Measurements from ENCODE around the gene CKB.
"Not testable (repeated sequence)": the region's sequence is repeated elsewhere in the genome, so short reads cannot be mapped to it uniquely, and the experiment has no call there.

CKB gene

DNA sequence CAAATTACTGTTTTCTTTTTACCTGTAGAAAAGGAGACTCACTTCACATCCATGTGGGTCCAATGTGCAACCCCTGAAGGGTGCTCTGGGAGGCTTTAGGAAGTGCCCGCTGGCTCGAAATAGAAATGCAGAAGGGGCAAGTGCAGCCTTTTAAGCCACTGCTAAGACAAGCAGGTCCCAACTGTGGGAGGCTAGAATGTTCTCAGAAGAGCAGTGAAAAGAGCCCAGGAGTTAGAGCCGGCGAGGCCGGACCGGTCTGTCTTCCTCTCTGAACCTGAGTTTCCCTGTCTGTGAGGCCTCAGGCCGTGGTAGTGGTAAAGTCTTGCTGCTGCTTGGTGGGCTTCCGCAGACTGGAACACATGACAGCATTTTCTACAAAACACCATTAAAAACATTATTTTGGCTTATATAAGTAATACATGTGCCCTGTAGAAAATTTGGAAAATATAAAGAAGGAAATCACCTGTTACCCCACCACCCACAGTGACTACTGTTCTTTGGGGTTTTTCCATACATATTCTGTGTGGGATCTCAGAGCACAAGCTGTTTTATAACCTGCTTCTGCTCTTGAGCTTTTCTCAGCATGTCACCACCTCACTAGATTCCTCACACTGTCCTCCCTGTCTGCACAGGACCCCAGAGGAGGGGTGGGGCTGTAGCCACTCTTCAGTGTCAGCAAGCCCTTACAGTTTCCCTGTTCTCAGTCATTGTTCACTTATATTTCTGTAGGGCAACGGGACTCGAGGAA is 6.0 kb downstream of the CKB start:
- no peaks in the 10 kb centered on the region for H3K9me3 Mint-ChIP-seq
- ATAC-seq: no peak

DNA sequence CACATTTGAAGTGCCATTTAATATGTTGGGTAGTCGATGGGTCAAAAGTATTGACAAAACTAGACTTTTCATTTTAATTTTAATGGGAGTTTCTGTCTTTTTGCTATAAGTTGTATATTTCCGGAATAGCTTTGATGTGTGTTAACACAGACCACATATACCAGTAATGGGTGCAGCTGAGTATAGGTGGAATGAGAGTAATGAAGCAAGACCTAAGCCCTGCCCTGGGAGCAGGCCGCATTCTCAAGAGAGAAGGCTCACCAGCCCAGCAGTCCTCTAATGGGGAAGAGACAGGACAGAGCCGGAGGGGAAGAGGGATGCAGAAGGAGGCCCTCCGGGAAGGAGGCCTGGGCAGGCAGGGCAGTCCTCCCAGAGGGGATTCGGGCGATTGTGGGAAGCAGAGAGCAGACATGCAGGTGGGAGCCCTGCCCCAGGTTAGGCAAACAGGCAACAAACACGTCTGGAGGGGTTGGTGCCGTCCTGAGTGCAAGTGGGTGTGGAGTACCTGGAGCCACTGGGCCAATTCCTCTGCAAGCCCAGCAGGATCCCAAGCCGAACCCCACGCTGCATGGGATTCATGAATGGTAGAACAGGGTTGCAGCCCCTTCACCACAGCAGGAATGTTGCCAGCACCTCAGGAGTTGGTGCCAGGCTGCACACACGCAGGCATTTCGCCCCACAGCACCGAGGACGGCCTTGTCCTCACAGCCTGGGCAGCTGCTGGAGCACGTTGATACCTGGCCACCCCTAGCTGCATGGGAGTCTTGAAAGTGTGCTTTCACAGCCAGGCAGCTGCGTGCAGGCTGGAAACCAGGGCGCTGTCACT is 7.8 kb downstream of the CKB start:
- ATAC-seq: no peak
- peak overlapping the region in 1 of 2 donors; percentile 85 for H3K27ac Mint-ChIP-seq
- peaks cover 12% of the 10 kb centered on the region for H3K4me1 Mint-ChIP-seq

More for the DNA sequence above, 6.0 kb downstream of the CKB start:
- H3K4me1 Mint-ChIP-seq: peaks cover 20% of the 10 kb centered on the region
- DNase-seq: no peak
- peaks cover 10% of the 10 kb centered on the region for H3K27me3 Mint-ChIP-seq
- H3K27ac Mint-ChIP-seq: peak overlapping the region in 1 of 2 donors; percentile 68
- no peak overlapping the region for H3K4me3 Mint-ChIP-seq

DNA sequence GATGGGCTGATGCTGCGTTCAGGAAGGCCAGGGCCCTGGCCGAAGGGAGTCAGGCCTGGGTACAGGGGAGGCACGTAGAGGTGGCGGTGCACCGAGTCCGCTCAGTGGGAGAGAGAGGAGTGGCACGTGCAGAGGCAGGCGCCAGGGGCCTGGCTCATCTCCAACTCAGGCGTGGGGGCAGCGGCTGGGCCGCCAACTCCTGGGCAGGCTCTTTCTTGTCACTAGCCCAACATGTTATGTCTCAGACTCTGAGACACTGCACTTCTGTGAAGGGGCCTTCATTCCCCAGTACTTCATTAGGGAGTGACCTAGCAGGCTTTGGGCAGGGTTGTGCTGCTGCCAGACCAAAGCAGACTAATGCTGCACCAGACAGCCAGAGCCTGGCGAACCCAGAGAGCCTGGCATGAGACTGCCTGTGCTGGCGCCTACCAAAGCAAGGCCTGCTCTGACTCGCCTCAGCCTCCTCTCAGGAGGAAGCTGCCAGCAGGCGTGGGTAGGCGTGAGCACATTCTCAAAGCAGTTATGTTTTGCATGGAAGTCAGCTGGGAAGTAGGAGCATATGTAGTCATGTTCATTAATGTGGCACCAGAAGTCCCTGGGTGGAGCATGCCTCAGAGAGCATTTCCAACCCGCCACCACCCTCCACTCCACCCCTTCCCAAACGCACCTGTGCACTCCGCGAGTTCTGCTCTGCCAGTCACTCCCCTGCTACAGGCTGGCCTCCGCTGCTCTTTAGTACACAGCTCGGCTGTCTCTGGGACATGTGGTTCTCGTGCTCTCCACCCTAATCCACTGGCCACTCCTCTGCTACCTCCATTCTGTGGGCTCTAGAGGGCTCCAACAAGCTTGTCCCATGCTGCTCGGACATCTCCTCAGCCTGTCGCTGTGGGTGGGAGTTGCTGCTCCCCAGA is 9.7 kb downstream of the CKB start:
- DNase-seq (no peak), ATAC-seq (peak; percentile 37)
- Mint-ChIP-seq H3K4me3 (no peak overlapping the region), H3K27me3 (no peaks in the 10 kb centered on the region), H3K27ac (no peak overlapping the region), H3K9me3 (no peaks in the 10 kb centered on the region), H3K4me1 (no peaks in the 10 kb centered on the region)

More for the DNA sequence above, 7.8 kb downstream of the CKB start:
- no peak overlapping the region for H3K4me3 Mint-ChIP-seq
- H3K9me3 Mint-ChIP-seq: no peaks in the 10 kb centered on the region
- H3K27me3 Mint-ChIP-seq: peaks cover 6% of the 10 kb centered on the region
- DNase-seq: no peak

DNA sequence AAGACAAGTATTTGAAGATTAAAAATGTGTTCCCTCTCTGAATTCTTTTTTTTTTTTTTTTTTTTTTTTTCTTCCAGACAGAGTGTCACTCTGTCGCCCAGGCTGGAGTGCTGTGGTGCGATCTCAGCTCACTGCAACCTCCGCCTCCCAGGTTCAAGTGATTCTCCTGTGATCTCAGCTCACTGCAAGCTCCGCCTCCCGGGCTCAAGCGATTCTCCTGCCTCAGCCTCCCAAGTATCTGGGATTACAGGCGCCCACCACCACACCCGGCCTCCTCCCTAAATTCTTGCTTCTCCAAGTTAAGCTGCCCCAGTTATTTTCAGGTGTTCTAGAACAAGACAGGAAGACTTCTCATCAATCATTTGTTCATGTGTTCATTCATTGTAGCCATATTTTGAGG is 10.4 kb downstream of the CKB start:
- H3K27me3 Mint-ChIP-seq, ATAC-seq, H3K4me3 Mint-ChIP-seq, H3K9me3 Mint-ChIP-seq, DNase-seq, H3K4me1 Mint-ChIP-seq: not testable (repeated sequence)
- peak overlapping the region in 1 of 2 donors; percentile 57 for H3K27ac Mint-ChIP-seq

DNA sequence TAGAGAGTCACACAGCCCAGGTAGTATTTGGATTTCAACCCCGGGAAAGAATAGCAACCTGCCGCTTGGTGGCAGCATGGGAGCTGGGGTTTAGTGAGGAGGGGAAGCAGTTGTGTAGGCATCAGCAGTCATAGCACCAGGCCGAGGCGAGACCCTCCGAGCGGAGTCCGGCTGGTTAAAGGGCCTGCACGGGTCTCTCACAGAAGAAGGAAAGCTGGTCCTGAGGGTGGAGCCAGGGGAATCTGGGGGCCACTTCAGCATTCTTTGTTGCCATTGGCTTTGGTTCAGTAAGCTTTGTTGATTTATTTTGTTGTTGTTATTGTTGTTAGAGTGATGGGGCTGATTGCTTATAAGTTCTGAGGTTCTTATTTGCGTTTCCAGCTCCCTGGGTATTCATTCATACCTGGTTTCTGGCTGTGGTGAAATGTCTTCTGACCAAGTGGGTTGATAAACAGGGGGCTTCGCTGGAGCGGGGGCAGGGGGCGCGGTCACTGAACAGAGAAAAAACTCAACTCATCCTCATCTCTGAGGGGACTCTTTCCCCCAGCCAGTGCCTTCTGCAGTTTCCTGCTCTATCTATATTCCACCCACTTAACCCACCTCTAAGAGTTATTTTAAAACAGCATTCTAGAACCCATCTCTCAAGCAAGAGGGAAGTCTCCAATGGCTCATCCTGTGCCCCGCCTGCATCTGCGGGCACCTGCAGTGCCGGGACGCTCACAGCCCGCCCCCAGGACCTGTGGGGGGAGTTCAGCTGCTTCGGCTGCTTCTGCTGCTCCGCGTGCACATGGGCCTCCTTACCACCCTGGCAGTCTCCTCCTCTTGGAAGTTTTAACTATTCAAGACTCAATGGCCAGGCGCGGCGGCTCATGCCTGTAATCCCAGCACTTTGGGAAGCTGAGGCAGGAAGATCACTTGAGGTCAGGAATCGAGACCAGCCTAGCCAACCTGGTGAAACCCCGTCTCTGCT is 11.6 kb downstream of the CKB start:
- ATAC-seq (no peak), DNase-seq (no peak)
- H3K4me3 Mint-ChIP-seq: no peak overlapping the region
- no peaks in the 10 kb centered on the region for H3K4me1 Mint-ChIP-seq
- H3K27me3 Mint-ChIP-seq: no peaks in the 10 kb centered on the region
- peak overlapping the region in 1 of 2 donors; percentile 19 for H3K27ac Mint-ChIP-seq
- no peaks in the 10 kb centered on the region for H3K9me3 Mint-ChIP-seq

DNA sequence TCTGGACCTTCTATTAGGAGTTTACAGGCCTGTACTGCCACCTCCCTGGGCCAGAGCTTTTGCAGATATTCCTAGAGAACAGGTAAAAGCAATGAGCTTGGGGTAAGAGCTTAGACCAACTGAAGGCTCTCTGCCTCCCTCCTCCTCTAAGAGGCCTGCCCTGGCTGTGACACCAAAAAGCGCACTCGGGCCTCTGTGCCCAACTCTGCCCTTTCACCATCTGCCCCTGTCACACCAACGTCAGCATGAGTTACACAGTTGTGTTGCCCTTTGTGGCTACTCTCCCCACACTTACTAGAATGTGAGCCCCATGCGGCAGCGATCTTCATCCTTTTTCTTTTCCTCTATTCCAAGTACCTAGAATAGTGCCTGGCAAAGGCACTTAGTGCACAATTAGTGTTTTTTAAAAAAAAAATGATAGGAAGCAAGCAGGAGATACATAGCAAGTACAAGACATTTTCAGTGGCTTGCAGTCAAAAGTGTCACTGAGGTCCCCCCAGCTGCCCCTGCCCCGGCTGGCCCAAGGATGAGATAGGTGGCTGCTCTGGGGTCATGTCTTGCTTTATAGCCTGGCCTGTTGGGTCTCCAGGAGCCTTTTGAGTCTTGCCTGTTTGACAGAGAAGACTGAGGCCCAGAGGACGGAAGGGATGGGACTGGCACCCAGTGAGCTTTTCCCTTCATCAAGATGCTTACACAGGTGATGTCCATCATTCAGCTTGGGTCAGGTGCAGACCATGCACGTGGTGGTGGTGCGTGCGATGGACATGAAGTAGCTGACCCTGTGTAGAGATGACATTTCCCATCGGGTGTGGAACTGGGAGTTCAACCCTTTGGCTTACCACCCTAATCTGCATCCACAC is 12.5 kb downstream of the CKB start:
- DNase-seq: no peak
- Mint-ChIP-seq H3K4me3 (no peak overlapping the region), H3K27ac (peak overlapping the region; percentile 17 to 60), H3K27me3 (no peaks in the 10 kb centered on the region), H3K4me1 (no peaks in the 10 kb centered on the region), H3K9me3 (no peaks in the 10 kb centered on the region)
- no peak for ATAC-seq

DNA sequence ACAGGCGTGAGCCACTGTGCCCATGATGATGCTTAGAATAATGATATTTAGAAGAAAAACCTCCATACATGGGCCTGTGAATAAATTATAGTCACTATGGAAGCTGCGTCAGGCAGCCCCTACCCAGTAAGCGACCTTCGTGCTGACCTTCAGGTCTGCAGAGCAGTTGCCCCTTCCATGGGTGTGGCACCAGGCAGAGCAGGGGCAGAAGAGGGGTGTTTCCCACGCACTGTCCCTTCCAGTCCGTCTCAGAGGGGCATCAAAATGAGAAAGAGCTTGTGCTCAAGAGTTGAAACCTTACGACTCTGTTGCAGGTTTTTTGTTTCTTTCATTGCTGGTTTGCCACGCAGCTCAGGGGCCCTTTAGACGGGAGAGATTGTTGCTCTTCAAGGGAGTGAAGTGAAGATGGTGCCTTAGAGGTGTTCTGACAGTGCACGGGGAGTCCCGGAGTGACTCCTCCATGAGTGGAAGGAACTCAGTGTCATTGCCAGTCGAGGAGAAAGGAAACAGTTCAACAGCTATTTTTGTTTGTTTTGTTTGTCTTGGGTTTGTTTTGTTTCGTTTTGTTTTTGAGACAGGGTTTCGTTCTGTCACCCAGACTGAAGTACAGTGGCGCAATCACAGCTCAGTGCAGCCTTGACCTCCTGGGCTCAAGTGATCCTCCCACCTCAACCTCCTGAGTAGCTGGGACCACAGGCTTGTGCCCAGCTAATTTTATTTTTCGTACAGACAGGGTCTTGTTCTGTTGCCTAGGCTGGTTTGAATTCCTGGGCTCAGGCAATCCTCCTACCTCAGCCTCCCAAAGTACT is 13.9 kb downstream of the CKB start:
- ATAC-seq (no peak), DNase-seq (no peak)
- Mint-ChIP-seq H3K27ac (no peak overlapping the region), H3K4me3 (no peak overlapping the region), H3K9me3 (no peaks in the 10 kb centered on the region), H3K27me3 (no peaks in the 10 kb centered on the region), H3K4me1 (no peaks in the 10 kb centered on the region)

DNA sequence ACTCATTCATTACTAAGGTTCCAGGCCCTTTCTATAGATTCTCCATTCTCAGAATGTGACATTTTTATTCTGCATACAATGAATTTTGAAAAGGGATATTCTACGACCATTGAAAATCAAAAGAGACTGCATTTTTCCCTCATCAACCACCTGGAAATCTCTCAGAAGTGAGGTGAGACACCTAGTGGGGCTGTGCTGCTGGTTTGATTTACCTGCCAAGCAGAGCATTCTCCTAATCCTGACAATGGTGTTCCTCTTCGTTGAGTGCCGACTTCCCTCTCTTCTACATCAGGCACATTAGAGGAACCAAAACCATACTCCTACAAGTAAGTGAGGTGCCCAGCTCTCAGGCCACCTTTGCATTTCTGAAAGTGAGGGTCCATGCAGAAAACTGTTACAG is 14.9 kb downstream of the CKB start:
- Mint-ChIP-seq H3K4me1 (no peaks in the 10 kb centered on the region), H3K4me3 (no peak overlapping the region), H3K9me3 (no peaks in the 10 kb centered on the region), H3K27me3 (no peaks in the 10 kb centered on the region), H3K27ac (no peak overlapping the region)
- ATAC-seq: no peak
- no peak for DNase-seq

DNA sequence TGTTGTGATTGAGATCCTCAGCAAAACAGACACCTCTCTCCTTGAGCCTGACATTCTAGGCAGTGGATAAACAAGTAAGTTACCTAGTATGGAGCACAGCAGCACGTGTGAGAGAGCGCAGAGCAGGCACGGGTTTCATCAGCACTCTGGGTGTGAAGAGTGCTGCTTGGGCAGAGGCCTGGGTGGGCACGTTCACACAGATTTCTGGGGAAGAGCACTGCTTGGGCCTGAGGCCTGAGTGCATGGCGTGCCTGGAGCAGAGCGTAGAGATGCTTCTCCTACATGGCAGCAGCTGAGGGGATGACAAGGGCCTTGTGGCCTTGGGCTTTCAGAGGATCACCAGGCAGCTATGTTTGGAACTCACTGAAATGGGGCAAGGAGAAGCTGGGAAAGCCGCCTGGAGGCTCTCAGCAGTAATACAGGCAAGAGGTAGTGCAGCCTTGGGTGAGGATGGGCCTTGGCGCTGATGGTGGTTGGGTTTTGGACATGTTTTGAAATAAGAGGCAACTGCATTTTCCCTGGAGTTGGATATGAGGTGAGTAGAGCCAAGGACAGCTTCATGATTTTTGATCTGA is 17.6 kb downstream of the CKB start:
- Mint-ChIP-seq H3K9me3 (no peaks in the 10 kb centered on the region), H3K27ac (peak overlapping the region in 1 of 2 donors; percentile 72), H3K4me1 (peaks cover 4% of the 10 kb centered on the region), H3K4me3 (no peak overlapping the region), H3K27me3 (no peaks in the 10 kb centered on the region)
- ATAC-seq (no peak), DNase-seq (no peak)

DNA sequence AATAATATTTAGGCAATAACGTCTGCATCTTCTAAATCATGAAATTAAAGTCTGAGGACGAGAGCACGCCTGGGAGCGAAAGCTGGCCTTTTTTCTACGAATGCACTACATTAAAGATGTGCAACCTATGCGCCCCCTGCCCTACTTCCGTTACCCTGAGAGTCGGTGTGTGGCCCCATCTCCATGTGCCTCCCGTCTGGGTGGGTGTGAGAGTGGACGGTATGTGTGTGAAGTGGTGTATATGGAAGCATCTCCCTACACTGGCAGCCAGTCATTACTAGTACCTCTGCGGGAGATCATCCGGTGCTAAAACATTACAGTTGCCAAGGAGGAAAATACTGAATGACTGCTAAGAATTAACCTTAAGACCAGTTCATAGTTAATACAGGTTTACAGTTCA is 19.3 kb downstream of the CKB start:
- H3K27me3 Mint-ChIP-seq: no peaks in the 10 kb centered on the region
- no peak overlapping the region for H3K4me3 Mint-ChIP-seq
- H3K9me3 Mint-ChIP-seq: no peaks in the 10 kb centered on the region
- no peak for ATAC-seq
- H3K4me1 Mint-ChIP-seq: peaks cover 10% of the 10 kb centered on the region
- DNase-seq: no peak
- H3K27ac Mint-ChIP-seq: no peak overlapping the region

DNA sequence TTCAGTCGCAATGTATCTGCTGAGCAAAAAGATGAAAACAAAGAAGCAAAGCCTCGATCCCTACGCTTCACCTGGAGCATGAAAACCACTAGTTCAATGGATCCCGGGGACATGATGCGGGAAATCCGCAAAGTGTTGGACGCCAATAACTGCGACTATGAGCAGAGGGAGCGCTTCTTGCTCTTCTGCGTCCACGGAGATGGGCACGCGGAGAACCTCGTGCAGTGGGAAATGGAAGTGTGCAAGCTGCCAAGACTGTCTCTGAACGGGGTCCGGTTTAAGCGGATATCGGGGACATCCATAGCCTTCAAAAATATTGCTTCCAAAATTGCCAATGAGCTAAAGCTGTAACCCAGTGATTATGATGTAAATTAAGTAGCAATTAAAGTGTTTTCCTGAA is 19.8 kb downstream of the CKB start:
- no peak overlapping the region for H3K27ac Mint-ChIP-seq
- H3K4me1 Mint-ChIP-seq: peaks cover 10% of the 10 kb centered on the region

DNA sequence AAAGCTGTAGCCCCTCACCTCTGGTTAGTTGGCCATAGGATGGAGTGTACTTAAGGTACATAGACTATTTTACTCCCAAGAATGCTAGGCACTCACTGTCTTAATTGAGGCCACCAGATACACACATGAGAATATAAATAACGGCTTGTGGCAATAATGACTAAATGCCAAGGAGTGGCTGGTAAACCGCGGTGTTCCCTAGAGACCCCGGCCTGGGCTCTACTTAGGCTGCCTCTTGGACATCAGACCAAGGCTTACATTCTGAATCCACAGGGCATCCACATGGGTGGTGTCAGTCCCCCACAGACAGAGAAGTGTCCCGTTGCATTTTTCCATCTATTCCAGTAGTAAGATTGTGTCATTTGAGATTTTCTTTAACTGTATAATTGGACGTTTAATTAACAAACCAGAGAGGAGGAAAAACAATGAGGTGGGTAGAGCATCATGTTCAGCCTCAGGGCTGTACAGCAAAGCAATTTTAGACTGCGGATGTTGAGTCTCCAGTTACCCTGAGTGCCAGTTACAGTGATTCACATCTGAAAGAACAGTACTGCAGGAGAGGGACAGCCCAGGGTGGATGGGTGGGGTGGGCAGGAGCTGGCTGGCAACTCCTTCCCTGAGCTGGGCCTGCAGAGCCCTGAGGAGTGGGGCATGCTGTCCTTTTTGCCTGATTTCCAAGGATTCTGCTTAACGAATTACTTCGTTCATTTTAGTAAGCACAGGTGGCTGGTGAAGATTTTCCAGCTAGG is 20.5 kb downstream of the CKB start:
- DNase-seq: no peak
- no peak for ATAC-seq
- Mint-ChIP-seq H3K4me3 (no peak overlapping the region), H3K27me3 (no peaks in the 10 kb centered on the region), H3K9me3 (no peaks in the 10 kb centered on the region), H3K4me1 (peaks cover 10% of the 10 kb centered on the region), H3K27ac (peak overlapping the region in 1 of 2 donors; percentile 77)

More for the DNA sequence above, 19.8 kb downstream of the CKB start:
- no peak for DNase-seq
- H3K27me3 Mint-ChIP-seq: no peaks in the 10 kb centered on the region
- no peaks in the 10 kb centered on the region for H3K9me3 Mint-ChIP-seq
- H3K4me3 Mint-ChIP-seq: no peak overlapping the region
- no peak for ATAC-seq

Data from stimulated activated naive CD8-positive, alpha-beta T cell treated with anti-CD3 and anti-CD28 coated beads, Interleukin-15, amount 100 ng/mL, for 72 hours (primary cell).